ENCODE measurements around the gene NAV2. TPM values are rescaled to one million over a fixed set of nuclear protein-coding genes. Genes with fewer than 3 reads are reported as not detected.

NAV2 gene
- total and polyA plus RNA-seq, 2 experiments from 2014 or later, result 26.0 to 45.0 TPM

GRCh38 chr11:19715373-19715772 is 2.7 kb downstream of the NAV2 start (continued):
- TF ChIP-seq ZNF462 (CRISPR knock-in tag; IDR thresholded peaks at IDR 0.05) (no peak), REST (IDR thresholded peaks at IDR 0.05; ENCODE audit: unreplicated experiment) (no peak), NANOG (IDR thresholded peaks at IDR 0.05; ENCODE audit: borderline replicate concordance) (no peak)

GRCh38 chr11:19718051-19718450 is 5.4 kb downstream of the NAV2 start:
- H3K9me3 Mint-ChIP-seq, result no peaks in the 10 kb centered on the region
- Histone ChIP-seq H3K79me2 (replicated peaks; ENCODE audit: insufficient read depth) (no peaks in the 10 kb centered on the region), H3K4me2 (no peak overlapping the region), H3K27ac (ENCODE audit: low read depth) (no peak overlapping the region), H3K27me3 (ENCODE audit: insufficient read depth) (peaks cover 34% of the 10 kb centered on the region), H2AFZ (no peak overlapping the region), H3F3A (replicated peaks; ENCODE audit: low read depth) (no peaks in the 10 kb centered on the region), H3K36me3 (ENCODE audit: insufficient read depth) (no peaks in the 10 kb centered on the region), H3K4me3 (no peak overlapping the region), H3K9me2 (ENCODE audit: insufficient read depth) (no peaks in the 10 kb centered on the region), H4K20me1 (replicated peaks; ENCODE audit: insufficient read depth) (no peaks in the 10 kb centered on the region), H3K4me1 (ENCODE audit: insufficient read depth) (peaks cover 4% of the 10 kb centered on the region; the same call in 1 of the 2 replicates)
- ATAC-seq (no peak), DNase-seq (ENCODE audit: low spot score) (no peak)
- H3K27ac Mint-ChIP-seq, result no peak overlapping the region
- no peak overlapping the region for H3K4me3 Mint-ChIP-seq
- H3K27me3 Mint-ChIP-seq (ENCODE audit: insufficient read depth, low read depth, poor library complexity), result peaks cover 31% of the 10 kb centered on the region
- H3K4me1 Mint-ChIP-seq, result peaks cover 10% of the 10 kb centered on the region
- H3K36me3 Mint-ChIP-seq (ENCODE audit: low read depth), result no peaks in the 10 kb centered on the region
- no peak for TF ChIP-seq STAT1 (IDR thresholded peaks at IDR 0.05; ENCODE audit: unreplicated experiment)
- TF ChIP-seq ZNF462 (CRISPR knock-in tag; IDR thresholded peaks at IDR 0.05), result no peak
- no peak for TF ChIP-seq ZNF331 (CRISPR knock-in tag; IDR thresholded peaks at IDR 0.05; ENCODE audit: low read depth)

All from GM23338 (cell line).